Uterus (tissue), 2 donors: ENCODE data around the gene ZNF32.

Experiments used
- POLR2A ChIP-seq, 2 donors: fragments of 450-650 bp; IDR thresholded peaks; one replicate each; pipeline ENCODE4 v1.6.1; 2016; ENCODE audit warnings: antibody characterized with exemption in 2 of 2, mild to moderate bottlenecking in 1 of 2, moderate library complexity in 1 of 2
- TF ChIP-seq, protein P1 (sequence below), 4 experiments: fragments of 200-600 bp in 2 of 4; fragments of 450-650 bp in 2 of 4; sonication (generic) in 2 of 4; IDR thresholded peaks; one replicate each; pipeline ENCODE4 v1.5.1; 2016 to 2019; ENCODE audit warnings: antibody characterized with exemption in 4 of 4, mild to moderate bottlenecking in 2 of 4, moderate library complexity in 1 of 4

DNA sequence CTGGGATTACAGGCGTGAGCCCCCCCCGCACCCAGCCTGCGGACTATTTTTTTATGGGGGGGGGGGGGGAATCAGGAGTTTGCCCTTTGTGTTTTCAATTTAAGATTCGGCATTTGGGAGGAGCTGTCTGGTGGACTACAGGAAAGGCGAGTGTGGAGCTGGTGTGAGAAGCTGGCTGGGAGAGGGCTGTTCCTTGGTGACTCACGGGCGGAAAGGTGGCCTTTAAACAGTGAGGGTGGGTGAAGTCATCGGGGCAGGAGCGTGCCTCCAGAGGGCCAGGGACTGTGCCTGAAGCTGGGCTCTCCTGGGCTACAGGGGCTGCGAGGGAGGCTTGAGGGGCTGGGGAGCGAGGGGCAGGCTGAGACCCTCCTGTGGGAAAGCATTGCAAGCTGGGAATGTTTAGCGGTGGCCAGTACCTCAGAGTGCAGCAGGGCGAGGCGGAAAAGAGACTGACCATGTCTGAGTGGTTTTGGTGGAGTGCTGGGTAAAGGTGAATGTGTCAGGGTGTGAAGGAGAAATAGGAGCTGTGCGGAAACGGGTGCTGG, 39.7 kb upstream of the ZNF32 start:
- TF ChIP-seq, protein P1, sequence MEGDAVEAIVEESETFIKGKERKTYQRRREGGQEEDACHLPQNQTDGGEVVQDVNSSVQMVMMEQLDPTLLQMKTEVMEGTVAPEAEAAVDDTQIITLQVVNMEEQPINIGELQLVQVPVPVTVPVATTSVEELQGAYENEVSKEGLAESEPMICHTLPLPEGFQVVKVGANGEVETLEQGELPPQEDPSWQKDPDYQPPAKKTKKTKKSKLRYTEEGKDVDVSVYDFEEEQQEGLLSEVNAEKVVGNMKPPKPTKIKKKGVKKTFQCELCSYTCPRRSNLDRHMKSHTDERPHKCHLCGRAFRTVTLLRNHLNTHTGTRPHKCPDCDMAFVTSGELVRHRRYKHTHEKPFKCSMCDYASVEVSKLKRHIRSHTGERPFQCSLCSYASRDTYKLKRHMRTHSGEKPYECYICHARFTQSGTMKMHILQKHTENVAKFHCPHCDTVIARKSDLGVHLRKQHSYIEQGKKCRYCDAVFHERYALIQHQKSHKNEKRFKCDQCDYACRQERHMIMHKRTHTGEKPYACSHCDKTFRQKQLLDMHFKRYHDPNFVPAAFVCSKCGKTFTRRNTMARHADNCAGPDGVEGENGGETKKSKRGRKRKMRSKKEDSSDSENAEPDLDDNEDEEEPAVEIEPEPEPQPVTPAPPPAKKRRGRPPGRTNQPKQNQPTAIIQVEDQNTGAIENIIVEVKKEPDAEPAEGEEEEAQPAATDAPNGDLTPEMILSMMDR (IDR thresholded peaks at IDR 0.05), result no peak
- TF ChIP-seq POLR2A (IDR thresholded peaks at IDR 0.05), result no peak
